ENCODE data around the gene CES2.

The CES2 gene

DNA sequence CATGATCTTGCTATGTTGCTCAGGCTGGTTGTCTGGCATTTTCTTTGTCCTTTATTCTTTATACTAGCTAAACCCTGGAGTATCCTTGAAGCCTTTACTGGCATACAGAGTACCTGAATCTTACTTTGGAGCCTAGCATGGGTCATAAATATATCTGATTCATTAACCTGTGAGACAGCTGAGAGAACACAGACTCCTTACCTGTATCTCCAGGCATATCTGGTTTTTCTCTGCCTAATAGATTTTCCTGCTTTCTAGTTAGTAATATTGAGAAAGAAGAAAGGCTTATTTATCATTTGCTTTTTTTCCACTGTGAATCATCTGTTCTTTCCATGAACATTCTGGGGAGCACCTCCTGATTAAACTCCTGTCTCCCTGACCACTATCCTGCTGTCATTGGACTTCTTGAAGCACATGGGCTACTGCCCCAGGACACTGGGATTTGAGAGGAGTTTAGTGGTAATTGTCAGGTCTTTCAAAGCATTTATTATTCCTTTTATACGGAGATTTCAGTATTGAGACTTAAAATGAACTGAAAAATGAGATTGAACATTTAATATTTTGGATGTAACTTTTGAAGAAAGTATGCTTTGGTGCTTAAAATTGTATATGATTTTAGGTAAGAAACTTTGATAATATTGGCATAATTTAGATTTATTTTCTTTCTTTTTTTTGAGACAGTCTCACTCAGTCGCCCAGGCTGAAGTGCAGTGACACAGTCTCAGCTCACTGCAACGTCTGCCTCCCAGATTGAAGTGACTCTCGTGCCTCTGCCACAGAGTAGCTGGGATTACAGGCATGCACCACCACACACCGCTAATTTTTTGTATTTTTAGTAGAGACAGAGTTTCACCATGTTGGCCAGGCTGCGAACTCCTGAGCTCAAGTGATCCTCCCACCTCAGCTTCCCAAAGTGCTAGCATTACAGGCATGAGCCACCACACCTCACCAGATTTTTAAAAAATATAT, 46.4 kb upstream of the CES2 start:
- Histone ChIP-seq H3K27me3 (ENCODE audit: low read depth, low read length) (no peaks in the 10 kb centered on the region), H3K4me1 (ENCODE audit: low read length) (no peaks in the 10 kb centered on the region), H3K4me2 (ENCODE audit: low read length) (no peak overlapping the region), H3K79me2 (ENCODE audit: low read length) (no peaks in the 10 kb centered on the region; the same call in 1 of the 2 replicates), H4K20me1 (ENCODE audit: insufficient read depth, low read length) (0 out of 2 replicates have a peak, but pooled peaks cover 7% of the 10 kb centered on the region), H3K36me3 (replicated peaks; ENCODE audit: low read depth, low read length) (peaks cover 34% of the 10 kb centered on the region), H3K4me3 (ENCODE audit: low read length) (no peak overlapping the region), H2AFZ (ENCODE audit: low read depth, low read length) (no peak overlapping the region), H3K9ac (ENCODE audit: low read length) (no peak overlapping the region), H3K9me3 (ENCODE audit: insufficient read depth, low read length) (no peaks in the 10 kb centered on the region), H3K27ac (ENCODE audit: low read length) (no peak overlapping the region)
- no peak for TF ChIP-seq EZH2phosphoT487 (IDR thresholded peaks at IDR 0.05; ENCODE audit: low read depth)
- TF ChIP-seq, protein P1, sequence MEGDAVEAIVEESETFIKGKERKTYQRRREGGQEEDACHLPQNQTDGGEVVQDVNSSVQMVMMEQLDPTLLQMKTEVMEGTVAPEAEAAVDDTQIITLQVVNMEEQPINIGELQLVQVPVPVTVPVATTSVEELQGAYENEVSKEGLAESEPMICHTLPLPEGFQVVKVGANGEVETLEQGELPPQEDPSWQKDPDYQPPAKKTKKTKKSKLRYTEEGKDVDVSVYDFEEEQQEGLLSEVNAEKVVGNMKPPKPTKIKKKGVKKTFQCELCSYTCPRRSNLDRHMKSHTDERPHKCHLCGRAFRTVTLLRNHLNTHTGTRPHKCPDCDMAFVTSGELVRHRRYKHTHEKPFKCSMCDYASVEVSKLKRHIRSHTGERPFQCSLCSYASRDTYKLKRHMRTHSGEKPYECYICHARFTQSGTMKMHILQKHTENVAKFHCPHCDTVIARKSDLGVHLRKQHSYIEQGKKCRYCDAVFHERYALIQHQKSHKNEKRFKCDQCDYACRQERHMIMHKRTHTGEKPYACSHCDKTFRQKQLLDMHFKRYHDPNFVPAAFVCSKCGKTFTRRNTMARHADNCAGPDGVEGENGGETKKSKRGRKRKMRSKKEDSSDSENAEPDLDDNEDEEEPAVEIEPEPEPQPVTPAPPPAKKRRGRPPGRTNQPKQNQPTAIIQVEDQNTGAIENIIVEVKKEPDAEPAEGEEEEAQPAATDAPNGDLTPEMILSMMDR (IDR thresholded peaks at IDR 0.05; ENCODE audit: low read depth, low read length) = no peak

DNA sequence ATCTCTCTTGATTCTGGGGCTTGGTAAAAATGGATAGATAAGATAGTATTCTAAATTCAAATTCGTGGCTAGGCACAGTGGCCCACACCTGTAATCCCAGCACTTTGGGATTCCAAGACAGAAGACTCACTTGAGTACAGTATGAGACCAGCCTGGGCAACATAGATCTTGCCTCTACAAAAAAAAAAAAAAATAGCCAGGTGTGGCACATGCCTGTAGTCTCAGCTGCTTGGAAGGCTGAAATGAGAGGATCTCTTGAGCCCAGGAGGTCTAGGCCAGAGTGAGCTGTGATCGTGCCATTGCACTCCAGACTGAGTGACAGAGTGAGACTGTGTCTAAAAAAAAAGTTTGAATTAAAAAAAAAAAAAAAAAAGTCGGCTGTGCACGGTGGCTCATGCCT, 45.7 kb upstream of the CES2 start:
- no peaks in the 10 kb centered on the region for H3K27me3 ChIP-seq (ENCODE audit: low read depth, low read length)
- H3K4me1 ChIP-seq (ENCODE audit: low read length) = no peaks in the 10 kb centered on the region
- no peak for TF ChIP-seq EZH2phosphoT487 (IDR thresholded peaks at IDR 0.05; ENCODE audit: low read depth)
- TF ChIP-seq, protein P1 (IDR thresholded peaks at IDR 0.05; ENCODE audit: low read depth, low read length) = no peak
- no peak overlapping the region for H3K9ac ChIP-seq (ENCODE audit: low read length)
- H4K20me1 ChIP-seq (ENCODE audit: insufficient read depth, low read length) = 0 out of 2 replicates have a peak, but pooled peaks cover 7% of the 10 kb centered on the region
- H2AFZ ChIP-seq (ENCODE audit: low read depth, low read length) = no peak overlapping the region
- H3K27ac ChIP-seq (ENCODE audit: low read length) = no peak overlapping the region
- H3K9me3 ChIP-seq (ENCODE audit: insufficient read depth, low read length) = no peaks in the 10 kb centered on the region
- no peak overlapping the region for H3K4me2 ChIP-seq (ENCODE audit: low read length)
- peaks cover 29% of the 10 kb centered on the region for H3K36me3 ChIP-seq (replicated peaks; ENCODE audit: low read depth, low read length)
- H3K79me2 ChIP-seq (ENCODE audit: low read length) = no peaks in the 10 kb centered on the region; the same call in 1 of the 2 replicates
- H3K4me3 ChIP-seq (ENCODE audit: low read length) = no peak overlapping the region

DNA sequence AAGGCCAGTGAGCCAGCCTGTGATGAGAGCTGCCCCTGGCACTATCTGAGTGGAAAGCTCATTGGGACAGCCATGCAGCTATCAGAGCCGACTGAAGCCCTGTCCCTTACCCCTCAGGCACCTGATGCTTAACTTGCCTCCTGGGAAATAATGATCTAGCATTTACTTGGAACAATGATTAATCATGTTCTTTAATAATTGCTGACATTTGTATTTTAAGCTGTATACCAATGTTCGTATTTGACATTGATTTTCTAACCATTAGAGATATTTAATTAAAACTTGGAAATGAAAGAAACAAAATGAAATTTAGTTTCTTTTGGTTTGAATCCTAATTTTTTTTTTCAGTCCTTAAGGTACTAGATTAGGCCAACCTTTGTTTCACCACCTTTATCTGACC, 44.5 kb upstream of the CES2 start:
- no peak overlapping the region for H3K27ac ChIP-seq (ENCODE audit: low read length)
- no peak overlapping the region for H3K9ac ChIP-seq (ENCODE audit: low read length)
- 0 out of 2 replicates have a peak, but pooled peaks cover under 1% of the 10 kb centered on the region for H4K20me1 ChIP-seq (ENCODE audit: insufficient read depth, low read length)
- no peak overlapping the region for H3K4me3 ChIP-seq (ENCODE audit: low read length)
- no peaks in the 10 kb centered on the region for H3K79me2 ChIP-seq (ENCODE audit: low read length)
- TF ChIP-seq EZH2phosphoT487 (IDR thresholded peaks at IDR 0.05; ENCODE audit: low read depth) = no peak
- TF ChIP-seq, protein P1 (IDR thresholded peaks at IDR 0.05; ENCODE audit: low read depth, low read length) = no peak
- no peak overlapping the region for H2AFZ ChIP-seq (ENCODE audit: low read depth, low read length)
- H3K4me2 ChIP-seq (ENCODE audit: low read length) = no peak overlapping the region
- no peaks in the 10 kb centered on the region for H3K4me1 ChIP-seq (ENCODE audit: low read length)
- no peaks in the 10 kb centered on the region for H3K9me3 ChIP-seq (ENCODE audit: insufficient read depth, low read length)
- no peaks in the 10 kb centered on the region for H3K27me3 ChIP-seq (ENCODE audit: low read depth, low read length)
- H3K36me3 ChIP-seq (replicated peaks; ENCODE audit: low read depth, low read length) = peaks cover 17% of the 10 kb centered on the region

DNA sequence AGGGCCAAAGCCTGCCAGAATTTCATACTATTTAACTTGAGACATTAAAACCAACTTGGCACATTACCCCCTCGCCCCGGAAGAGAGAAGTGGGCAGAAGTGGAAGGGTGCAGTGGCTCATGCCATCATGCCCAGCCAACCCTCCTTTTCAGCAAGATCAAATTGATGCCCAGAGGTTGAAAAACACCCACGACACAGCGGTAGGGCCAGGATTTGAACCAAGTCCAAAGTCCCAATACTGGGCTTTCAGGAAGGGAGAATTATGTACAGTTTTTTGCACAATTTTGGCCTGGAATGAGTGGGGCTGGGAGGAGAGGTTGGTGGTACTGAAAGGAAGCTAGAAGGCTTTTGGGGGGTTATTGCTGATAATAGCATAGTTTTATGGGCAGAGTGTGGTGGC, 44.0 kb upstream of the CES2 start:
- peaks cover 15% of the 10 kb centered on the region for H3K36me3 ChIP-seq (replicated peaks; ENCODE audit: low read depth, low read length)
- H2AFZ ChIP-seq (ENCODE audit: low read depth, low read length) = no peak overlapping the region
- H3K9me3 ChIP-seq (ENCODE audit: insufficient read depth, low read length) = no peaks in the 10 kb centered on the region
- no peaks in the 10 kb centered on the region for H4K20me1 ChIP-seq (ENCODE audit: insufficient read depth, low read length)
- no peaks in the 10 kb centered on the region for H3K79me2 ChIP-seq (ENCODE audit: low read length)
- H3K27me3 ChIP-seq (ENCODE audit: low read depth, low read length) = no peaks in the 10 kb centered on the region
- H3K4me1 ChIP-seq (ENCODE audit: low read length) = no peaks in the 10 kb centered on the region
- no peak overlapping the region for H3K4me2 ChIP-seq (ENCODE audit: low read length)
- H3K4me3 ChIP-seq (ENCODE audit: low read length) = no peak overlapping the region
- H3K27ac ChIP-seq (ENCODE audit: low read length) = no peak overlapping the region
- H3K9ac ChIP-seq (ENCODE audit: low read length) = no peak overlapping the region
- TF ChIP-seq, protein P1 (IDR thresholded peaks at IDR 0.05; ENCODE audit: low read depth, low read length) = no peak
- TF ChIP-seq EZH2phosphoT487 (IDR thresholded peaks at IDR 0.05; ENCODE audit: low read depth) = no peak
